Panc1 (cell line): Measurements from ENCODE around the gene RANBP3. TPM values are rescaled to one million over a fixed set of nuclear protein-coding genes. Genes with fewer than 3 reads are reported as not detected.

Source experiments
- ATAC-seq: fragments of 200-7000 bp; cut with Tn5 transposase; 2 replicates; pipeline ENCODE4 v1.9.1; 2020; ENCODE audit warnings: mild to moderate bottlenecking, moderate library complexity
- BruUV-seq: library from RNA; stranded (reverse); fragments of 400-500 nt; replicated peaks from 2 replicates; lab custom pipeline; 2021; lab: Mats Ljungman, UMichigan
- CTCF ChIA-PET: fragments of 300-600 bp; sonication (Branson Sonifier 250); formaldehyde crosslinking; loops from one replicate; lab custom pipeline; 2022; ENCODE audit warnings: antibody characterized with exemption; lab: Charles Lee
- POLR2A ChIA-PET: fragments of 300-600 bp; sonication (Branson Sonifier 250); formaldehyde crosslinking; loops from one replicate; lab custom pipeline; 2022; ENCODE audit warnings: antibody characterized with exemption; lab: Charles Lee
- DNase-seq: peaks from one replicate; pipeline ENCODE4 v3.0.0-alpha.2; 2010; ENCODE audit warnings: low read depth, low spot score
- H3K27ac ChIP-seq: 2 replicates; pipeline ENCODE4 v1.5.1; 2011; ENCODE audit warnings: mild to moderate bottlenecking, low read length, inconsistent platforms
- H3K27me3 ChIP-seq: fragments of 200-500 bp; sonication (Bioruptor generic); 2 replicates; pipeline ENCODE4 v1.6.0; 2014; ENCODE audit warnings: low read length, inconsistent platforms; ENCODE audit not compliant: control insufficient read depth, insufficient read depth
- H3K36me3 ChIP-seq: fragments of 200-500 bp; sonication (Bioruptor generic); 2 replicates; pipeline ENCODE4 v1.5.1; 2014; ENCODE audit warnings: inconsistent platforms, mild to moderate bottlenecking, low read length, moderate library complexity; ENCODE audit not compliant: control insufficient read depth, insufficient read depth
- H3K4me1 ChIP-seq: 2 replicates; pipeline ENCODE4 v1.5.1; 2011; ENCODE audit warnings: inconsistent platforms, mild to moderate bottlenecking, low read length, moderate library complexity; ENCODE audit not compliant: control insufficient read depth, insufficient read depth
- H3K4me3 ChIP-seq, 2 experiments: 2 replicates each; pipeline ENCODE4 v1.5.1; 2011 to 2012; ENCODE audit warnings: low read depth in 2 of 2, low read length in 2 of 2, mild to moderate bottlenecking in 2 of 2, inconsistent platforms in 1 of 2, moderate library complexity in 1 of 2
- H3K9me3 ChIP-seq: fragments of 200-500 bp; sonication (Bioruptor generic); 2 replicates; pipeline ENCODE4 v1.5.1; 2014; ENCODE audit warnings: low read depth, mild to moderate bottlenecking, inconsistent platforms, low read length, moderate library complexity; ENCODE audit not compliant: control insufficient read depth, insufficient read depth
- POLR2AphosphoS5 ChIP-seq: IDR thresholded peaks from 2 replicates; pipeline ENCODE4 v1.6.1; 2012; ENCODE audit warnings: mild to moderate bottlenecking, low read depth, low read length, moderate library complexity
- SIN3A ChIP-seq: IDR thresholded peaks from 2 replicates; pipeline ENCODE4 v1.6.1; 2012; ENCODE audit warnings: low read depth, mild to moderate bottlenecking, low read length, moderate library complexity, borderline replicate concordance; ENCODE audit not compliant: insufficient read depth
- TCF7L2 ChIP-seq: IDR thresholded peaks from 2 replicates; pipeline ENCODE4 v1.6.1; 2011; ENCODE audit warnings: mild to moderate bottlenecking, low read depth, low read length, inconsistent platforms
- in situ Hi-C: cut with HindIII; loops from 2 replicates; pipeline ENCODE4 v1.10.0; 2016; ENCODE audit warnings: low sequenced_read_pairs, low pct_unique_long_range_greater_than_20kb
- intact Hi-C: fragments of 100-400 bp; cut with micrococcal nuclease; formaldehyde crosslinking; loops from one replicate; pipeline ENCODE4 v1.10.0; 2022; ENCODE audit not compliant: unreplicated experiment
- total RNA-seq: library from RNA; stranded (reverse); gene quantifications from one replicate; pipeline ENCODE4 v1.2.1, GENCODE V29; 2021; ENCODE audit not compliant: unreplicated experiment
- TF ChIP-seq, protein P1 (sequence below), 2 experiments: IDR thresholded peaks; 2 replicates each; pipeline ENCODE4 v1.6.1; 2011 to 2012; ENCODE audit warnings: low read depth in 2 of 2, control low read depth in 1 of 2, low read length in 1 of 2, mild to moderate bottlenecking in 1 of 2, moderate library complexity in 1 of 2; ENCODE audit not compliant: insufficient read depth in 1 of 2
- TF ChIP-seq, protein P2 (sequence below): fragments of 450-650 bp; IDR thresholded peaks from 2 replicates; pipeline ENCODE4 v1.5.1; 2017; ENCODE audit warnings: mild to moderate bottlenecking

The RANBP3 gene
- total RNA-seq, 1 experiment from 2014 or later: 54.6 TPM

DNA sequence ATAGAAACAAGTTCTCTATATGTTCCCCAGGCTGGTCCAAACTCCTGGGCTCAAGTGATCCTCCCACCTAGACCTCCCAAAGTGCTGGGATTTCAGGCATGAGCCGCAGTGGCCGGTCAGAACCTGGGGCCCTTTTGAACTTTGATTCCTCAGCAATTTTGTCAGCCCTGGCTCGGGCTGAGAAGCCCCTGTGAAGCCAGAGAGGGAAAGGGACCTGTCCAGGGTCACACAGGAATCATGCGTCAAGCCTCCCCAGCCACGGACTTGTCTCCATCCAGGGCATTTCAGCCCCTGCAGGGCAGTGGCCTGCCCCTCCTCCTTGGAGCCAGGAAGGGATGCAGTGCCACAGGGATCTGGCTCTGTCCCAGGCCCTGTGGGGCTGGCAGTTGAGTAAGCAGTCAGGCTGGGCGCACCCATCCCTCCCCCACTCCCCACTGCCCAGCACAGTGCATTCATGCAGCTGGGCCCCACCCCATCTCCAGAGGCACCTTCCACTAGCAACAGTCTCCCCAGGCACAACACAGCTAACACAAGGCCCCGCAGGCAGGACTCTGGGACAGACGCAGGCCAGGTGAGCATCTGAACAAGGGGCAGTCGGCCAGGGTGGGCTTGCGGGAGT, 64.1 kb downstream of the RANBP3 start, which contains the start of gene CAPS:
CAPS (plus strand) TSS at position 516 of the 619 bp plus-strand sequence. CDS start 153 bp downstream, outside the sequence.
- ChIA-PET CTCF (no interaction called here), POLR2A (interaction anchor here (0.7 kb wide), 1 partner anchor 1192 kb away, joined by 6 read pairs; no protein-coding TSS in a partner anchor)
- no peak for DNase-seq
- H3K9me3 ChIP-seq: no peaks in the 10 kb centered on the region
- peaks cover 7% of the 10 kb centered on the region for H3K4me1 ChIP-seq
- H3K36me3 ChIP-seq: no peaks in the 10 kb centered on the region
- H3K27ac ChIP-seq: no peak within 1 kb of the TSS
- peak; percentile 72 for ATAC-seq
- in situ Hi-C loops: no loop called here
- TF ChIP-seq, protein P1, sequence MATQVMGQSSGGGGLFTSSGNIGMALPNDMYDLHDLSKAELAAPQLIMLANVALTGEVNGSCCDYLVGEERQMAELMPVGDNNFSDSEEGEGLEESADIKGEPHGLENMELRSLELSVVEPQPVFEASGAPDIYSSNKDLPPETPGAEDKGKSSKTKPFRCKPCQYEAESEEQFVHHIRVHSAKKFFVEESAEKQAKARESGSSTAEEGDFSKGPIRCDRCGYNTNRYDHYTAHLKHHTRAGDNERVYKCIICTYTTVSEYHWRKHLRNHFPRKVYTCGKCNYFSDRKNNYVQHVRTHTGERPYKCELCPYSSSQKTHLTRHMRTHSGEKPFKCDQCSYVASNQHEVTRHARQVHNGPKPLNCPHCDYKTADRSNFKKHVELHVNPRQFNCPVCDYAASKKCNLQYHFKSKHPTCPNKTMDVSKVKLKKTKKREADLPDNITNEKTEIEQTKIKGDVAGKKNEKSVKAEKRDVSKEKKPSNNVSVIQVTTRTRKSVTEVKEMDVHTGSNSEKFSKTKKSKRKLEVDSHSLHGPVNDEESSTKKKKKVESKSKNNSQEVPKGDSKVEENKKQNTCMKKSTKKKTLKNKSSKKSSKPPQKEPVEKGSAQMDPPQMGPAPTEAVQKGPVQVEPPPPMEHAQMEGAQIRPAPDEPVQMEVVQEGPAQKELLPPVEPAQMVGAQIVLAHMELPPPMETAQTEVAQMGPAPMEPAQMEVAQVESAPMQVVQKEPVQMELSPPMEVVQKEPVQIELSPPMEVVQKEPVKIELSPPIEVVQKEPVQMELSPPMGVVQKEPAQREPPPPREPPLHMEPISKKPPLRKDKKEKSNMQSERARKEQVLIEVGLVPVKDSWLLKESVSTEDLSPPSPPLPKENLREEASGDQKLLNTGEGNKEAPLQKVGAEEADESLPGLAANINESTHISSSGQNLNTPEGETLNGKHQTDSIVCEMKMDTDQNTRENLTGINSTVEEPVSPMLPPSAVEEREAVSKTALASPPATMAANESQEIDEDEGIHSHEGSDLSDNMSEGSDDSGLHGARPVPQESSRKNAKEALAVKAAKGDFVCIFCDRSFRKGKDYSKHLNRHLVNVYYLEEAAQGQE (IDR thresholded peaks at IDR 0.05; ENCODE audit: insufficient read depth in 1 of 2, low read depth in 2 of 2, low read length in 1 of 2): no peak
- 0 out of 2 replicates have a peak, but pooled peaks have one; percentile 26 for TF ChIP-seq POLR2AphosphoS5
- no peaks in the 10 kb centered on the region for H3K27me3 ChIP-seq
- intact Hi-C loops: no loop called here
- no TSS peak for BruUV-seq
- H3K4me3 ChIP-seq: no peak within 1 kb of the TSS

DNA sequence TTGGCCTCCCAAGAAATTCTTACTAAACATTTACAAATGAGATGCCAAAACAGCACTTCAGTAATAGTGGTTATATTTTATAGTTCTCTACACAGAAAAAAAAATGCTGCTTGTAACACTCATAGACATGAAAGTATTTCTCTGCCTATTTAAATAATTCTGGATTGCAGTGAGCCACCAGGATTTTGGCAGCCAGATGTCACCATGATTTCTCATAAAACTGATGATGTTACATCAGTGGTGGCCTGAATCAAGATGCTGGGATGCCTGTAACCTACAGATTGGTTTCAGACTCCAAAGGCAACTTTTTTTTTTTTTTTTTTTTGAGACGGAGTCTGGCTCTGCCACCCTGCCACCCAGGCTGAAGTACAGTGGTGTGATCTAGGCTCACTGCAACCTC, 66.6 kb downstream of the RANBP3 start:
- POLR2A ChIA-PET: no interaction called here
- in situ Hi-C loops: no loop called here

More for the DNA sequence above, 66.6 kb downstream of the RANBP3 start:
- TF ChIP-seq, protein P2, sequence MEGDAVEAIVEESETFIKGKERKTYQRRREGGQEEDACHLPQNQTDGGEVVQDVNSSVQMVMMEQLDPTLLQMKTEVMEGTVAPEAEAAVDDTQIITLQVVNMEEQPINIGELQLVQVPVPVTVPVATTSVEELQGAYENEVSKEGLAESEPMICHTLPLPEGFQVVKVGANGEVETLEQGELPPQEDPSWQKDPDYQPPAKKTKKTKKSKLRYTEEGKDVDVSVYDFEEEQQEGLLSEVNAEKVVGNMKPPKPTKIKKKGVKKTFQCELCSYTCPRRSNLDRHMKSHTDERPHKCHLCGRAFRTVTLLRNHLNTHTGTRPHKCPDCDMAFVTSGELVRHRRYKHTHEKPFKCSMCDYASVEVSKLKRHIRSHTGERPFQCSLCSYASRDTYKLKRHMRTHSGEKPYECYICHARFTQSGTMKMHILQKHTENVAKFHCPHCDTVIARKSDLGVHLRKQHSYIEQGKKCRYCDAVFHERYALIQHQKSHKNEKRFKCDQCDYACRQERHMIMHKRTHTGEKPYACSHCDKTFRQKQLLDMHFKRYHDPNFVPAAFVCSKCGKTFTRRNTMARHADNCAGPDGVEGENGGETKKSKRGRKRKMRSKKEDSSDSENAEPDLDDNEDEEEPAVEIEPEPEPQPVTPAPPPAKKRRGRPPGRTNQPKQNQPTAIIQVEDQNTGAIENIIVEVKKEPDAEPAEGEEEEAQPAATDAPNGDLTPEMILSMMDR: no peak
- TF ChIP-seq, protein P1 (IDR thresholded peaks at IDR 0.05; ENCODE audit: insufficient read depth in 1 of 2, low read depth in 2 of 2, low read length in 1 of 2): no peak
- TF ChIP-seq TCF7L2 (no peak), SIN3A (no peak), POLR2AphosphoS5 (no peak)
- Histone ChIP-seq H3K27ac (no peak overlapping the region), H3K4me1 (peaks cover 7% of the 10 kb centered on the region), H3K27me3 (no peaks in the 10 kb centered on the region), H3K9me3 (no peaks in the 10 kb centered on the region), H3K36me3 (no peaks in the 10 kb centered on the region), H3K4me3 (no peak overlapping the region)
- CTCF ChIA-PET: no interaction called here
- no peak for ATAC-seq
- no peak for DNase-seq
- intact Hi-C loops: no loop called here
- no TSS peak for BruUV-seq
